Nucleus accumbens (tissue), 56 donors: ENCODE data around the gene SGSM2.

Experiments used
- DNase-seq, 56 donors: peaks; one replicate each; lab custom pipeline; 2025; lab: John Stamatoyannopoulos, UW

The SGSM2 gene

DNA sequence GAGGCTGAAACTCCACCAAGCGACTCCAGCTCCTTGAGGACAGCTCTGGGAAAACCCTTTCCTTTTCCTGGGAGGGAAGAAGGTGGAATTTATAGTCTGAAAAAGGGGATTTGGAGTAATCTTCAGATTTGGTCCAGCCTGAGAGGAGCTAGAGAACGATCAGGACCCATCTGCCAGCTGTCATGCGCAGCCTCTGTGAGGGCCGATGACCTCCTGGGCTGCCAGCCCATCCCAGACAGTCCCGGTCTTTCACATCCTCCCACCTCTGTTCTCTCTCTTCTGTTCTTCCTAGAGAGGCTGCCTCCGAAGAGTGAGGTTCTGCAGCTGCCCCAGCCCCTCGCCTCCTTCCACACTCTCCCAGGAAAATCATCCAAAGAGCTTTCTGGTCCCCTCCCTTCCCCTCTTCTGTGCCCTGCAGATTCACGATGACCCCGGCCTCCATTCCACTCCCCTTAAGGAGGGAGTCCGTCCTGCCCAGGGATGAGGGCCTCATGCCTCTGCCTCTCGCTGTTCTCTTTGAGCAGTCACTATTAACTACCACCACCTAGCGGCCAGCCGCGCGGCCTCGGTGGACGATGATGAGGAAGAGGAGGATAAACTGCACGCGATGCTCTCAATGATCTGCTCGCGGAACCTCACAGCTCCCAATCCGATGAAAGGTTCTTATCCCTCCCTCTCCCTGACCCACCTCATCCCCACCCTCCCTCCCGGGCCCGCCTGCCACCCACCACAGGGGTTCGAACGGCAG, 29.6 kb downstream of the SGSM2 start:
- peak in 4 of 56 donors; percentile 12 to 38 (median 16) for DNase-seq

DNA sequence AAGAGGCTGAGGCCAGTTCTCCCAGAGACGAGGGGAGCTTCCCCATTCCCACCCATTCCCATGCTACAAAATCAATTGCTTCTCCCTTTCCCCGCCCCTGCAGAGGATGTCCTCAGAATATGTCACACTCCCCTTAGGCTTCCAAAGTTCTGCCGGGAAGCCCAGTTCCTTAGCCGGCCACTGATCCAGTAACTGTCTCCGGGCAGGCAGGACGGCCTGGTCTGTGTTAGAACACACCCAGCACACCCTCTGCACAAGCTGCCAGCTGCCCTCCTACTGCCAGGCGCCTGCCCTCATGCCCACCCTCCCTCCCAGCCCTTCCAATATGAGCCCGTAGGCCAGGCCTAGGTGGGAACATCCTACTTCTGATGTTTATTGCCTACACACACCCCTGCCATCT, 31.1 kb downstream of the SGSM2 start:
- DNase-seq, result no peak

DNA sequence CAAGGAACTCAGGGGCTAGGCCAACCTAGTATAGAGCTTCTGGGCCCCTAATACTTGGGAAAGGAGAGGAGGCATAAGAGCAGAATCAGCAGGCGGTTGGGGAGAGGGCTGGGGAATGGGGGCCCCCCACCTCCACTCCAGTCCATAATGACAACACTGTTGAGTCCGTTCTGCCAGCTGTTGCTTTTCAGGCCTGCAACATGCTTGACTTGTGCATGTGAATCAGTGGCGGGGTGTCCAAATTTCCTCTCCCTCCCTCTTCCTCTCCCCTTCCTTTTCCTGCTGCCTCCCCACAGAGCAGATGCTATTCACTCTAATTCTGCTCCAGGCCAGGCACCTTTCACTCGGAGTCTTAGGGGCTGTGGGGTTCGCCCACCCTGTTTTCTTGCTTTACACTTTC, 31.7 kb downstream of the SGSM2 start:
- no peak for DNase-seq

DNA sequence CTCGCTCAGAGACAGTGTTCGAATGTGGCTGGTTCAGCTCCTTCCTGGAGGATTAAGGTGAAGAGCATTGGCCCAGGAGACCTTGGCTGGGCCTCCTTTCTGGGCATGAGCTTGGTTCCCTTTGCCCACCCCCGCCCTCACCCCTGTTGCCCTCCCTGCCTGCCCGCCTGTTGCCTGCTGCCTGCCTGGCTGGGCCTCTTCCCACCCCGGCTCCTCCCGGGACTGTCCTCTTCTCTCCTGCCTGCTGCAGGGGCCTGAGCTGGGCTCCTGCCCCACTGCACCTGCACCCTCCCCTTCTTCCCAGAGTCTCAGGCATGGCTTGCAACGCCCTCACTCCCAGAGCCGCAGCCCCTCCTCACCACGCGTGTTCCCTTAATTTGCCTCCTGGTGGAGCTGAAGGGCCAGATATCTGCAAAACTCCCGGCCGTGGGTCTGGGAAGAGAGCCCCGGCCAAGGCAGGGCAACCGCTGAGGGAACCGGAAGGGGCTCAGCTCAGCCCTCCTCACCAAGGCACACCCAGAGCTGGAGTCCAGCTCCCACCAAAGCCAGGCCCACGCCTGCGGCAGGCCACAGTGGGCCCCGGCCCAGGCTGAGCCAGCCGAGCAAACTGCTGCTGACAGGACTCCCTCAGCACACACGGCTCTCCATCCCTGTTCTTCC, 32.4 kb downstream of the SGSM2 start:
- DNase-seq, result no peak

DNA sequence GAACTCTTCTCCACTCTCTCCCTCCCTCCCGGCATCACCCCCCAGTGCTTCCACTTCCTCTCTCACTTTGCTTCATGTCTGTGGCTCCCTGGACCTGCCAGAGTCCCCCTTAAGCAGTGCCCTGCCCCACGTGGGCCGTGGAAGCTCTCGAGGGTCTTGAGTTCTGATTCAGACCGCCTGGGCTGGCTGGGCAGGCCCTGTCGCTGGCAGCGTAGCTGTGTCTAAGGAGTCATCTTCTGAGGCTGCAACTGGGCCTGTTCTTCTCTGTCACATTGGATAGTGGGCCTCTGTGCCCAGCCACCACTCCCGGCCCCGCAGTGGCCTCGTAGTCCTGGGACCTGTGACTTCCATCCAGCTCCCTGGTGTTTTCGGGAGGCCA, 32.9 kb downstream of the SGSM2 start:
- DNase-seq, result no peak

DNA sequence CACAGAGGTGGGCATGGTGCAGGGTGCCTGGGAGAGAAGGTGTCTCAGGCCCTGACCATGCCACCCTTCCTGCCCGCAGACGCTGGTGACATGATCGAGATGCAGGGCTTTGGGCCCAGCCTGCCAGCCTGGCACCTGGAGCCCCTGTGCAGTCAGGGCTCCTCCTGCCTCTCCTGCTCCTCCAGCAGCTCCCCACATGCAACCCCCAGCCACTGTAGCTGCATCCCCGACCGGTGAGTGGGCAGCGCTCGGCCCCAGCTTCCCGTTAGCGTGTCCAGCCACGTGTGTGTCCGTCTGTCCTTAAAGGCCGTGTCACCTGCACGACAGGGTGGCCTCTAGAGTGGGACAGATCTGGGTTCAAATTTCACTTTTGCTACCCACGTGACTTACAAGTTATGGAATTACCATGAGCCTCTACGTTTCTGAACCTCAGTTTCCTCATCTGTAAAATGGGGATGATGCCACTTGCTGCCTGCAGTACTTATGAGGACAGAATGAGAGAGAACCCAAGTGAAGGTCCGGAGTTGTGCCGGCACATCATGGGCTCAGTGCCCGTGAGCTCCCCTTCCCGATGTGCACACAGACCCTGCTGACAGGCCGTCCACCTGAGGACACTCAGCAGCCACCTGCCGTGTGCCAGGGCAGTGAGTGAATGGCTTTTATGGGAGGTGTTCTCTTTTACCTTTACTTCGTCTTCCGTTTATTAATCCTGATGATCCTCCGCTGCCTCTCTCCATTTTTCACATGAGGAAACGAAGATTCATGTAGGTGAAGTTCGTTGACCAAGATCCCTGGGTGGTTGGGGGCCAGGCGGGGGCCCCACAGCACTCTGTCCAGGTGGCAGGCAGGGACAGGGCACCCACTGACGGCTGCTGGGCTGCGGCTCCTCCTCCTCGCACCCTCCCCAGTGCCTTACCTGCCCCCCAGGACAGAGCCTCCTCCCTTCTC, 34.2 kb downstream of the SGSM2 start:
- no peak for DNase-seq

DNA sequence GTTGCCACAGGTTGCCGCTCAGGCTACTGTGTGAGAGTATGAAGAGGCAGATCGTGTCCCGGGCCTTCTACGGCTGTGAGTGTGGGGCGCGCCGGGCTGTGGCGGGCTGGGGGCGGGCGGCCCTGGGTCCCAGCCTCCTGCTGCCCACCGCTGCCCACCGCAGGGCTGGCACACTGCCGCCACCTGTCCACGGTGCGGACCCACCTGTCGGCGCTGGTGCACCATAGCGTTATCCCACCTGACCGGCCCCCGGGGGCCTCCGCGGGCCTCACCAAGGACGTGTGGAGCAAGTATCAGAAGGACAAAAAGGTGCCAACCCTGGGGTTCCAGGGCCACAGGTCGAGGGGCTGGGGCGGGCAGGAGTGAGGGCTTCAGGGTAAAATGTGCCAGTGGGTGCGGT, 34.9 kb downstream of the SGSM2 start:
- no peak for DNase-seq

DNA sequence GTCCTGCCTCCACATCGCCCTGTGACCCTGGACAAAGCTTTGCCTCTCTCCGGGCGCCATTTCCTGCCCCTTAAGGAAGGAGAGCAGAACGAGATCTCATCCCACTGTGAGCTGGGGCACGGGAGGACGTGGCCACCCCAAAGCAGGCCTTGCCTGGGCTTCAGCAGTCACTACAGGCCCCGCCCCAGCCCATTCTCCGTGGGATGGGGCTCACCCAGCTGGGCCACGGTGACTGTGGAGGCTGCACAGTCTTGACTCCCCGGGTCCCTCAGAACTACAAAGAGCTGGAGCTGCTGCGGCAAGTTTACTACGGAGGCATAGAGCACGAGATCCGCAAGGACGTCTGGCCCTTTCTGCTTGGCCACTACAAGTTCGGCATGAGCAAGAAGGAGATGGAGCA, 35.4 kb downstream of the SGSM2 start:
- DNase-seq, result no peak

DNA sequence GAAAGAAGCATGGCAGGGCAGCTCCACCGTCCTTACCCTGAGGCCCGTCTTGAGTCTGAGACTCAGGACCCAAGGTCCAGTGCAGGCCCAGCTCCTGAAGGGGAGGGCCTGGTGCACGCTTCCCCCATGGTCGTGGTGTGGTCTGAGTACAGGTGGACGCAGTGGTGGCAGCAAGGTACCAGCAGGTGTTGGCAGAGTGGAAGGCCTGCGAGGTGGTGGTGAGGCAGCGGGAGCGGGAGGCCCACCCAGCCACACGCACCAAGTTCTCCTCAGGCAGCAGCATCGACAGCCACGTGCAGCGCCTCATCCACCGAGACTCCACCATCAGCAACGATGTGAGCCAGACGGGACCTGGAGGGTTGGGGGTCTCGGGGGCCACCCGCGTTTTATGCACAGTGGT, 35.9 kb downstream of the SGSM2 start:
- no peak for DNase-seq

DNA sequence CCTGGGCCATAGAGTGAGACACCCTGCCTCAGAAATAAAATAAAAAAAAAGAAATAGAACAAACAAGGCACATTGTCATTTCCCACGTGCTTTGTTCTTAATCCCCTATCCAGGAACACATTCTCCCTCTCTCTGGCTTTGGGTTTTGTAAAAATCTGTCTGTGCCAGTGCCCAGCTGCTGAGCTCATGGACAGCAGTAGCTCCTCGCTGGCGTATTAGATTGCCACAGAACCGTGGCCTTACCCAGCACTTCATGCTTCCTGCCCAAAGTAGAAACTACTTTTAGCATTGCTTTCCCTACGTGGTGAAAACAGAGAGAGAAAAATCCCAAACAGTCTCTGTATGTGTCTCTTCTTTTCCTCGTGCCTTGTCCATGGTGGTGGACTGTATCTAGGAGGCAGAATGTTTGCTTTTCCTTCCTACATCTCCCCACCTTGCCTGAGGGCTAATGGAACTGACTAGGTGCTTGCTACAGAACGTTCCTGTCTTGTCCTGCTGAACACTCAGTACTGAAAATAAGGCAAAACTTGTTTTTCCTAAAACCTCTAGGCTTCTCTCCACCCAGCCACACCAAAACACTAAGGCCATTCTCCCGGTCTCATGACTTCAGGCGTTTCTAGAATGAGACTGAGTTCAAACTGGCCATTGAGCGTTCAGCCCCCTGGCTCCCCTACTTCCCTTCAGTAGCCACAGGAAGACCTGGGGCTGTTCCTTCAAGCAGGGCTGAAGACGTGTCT, 37.4 kb downstream of the SGSM2 start:
- no peak for DNase-seq

DNA sequence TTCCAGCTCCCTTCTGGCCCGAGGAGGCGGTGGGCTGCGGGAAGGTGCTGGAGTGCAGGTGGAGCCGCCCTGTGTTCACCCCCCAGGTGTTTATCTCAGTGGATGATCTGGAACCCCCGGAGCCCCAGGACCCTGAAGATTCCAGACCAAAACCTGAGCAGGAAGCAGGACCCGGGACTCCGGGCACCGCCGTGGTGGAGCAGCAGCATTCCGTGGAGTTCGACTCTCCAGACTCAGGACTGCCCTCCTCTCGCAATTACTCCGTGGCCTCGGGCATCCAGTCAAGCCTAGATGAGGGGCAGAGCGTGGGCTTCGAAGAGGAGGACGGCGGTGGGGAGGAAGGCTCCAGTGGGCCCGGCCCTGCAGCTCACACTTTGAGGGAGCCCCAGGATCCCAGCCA, 38.1 kb downstream of the SGSM2 start:
- no peak for DNase-seq

DNA sequence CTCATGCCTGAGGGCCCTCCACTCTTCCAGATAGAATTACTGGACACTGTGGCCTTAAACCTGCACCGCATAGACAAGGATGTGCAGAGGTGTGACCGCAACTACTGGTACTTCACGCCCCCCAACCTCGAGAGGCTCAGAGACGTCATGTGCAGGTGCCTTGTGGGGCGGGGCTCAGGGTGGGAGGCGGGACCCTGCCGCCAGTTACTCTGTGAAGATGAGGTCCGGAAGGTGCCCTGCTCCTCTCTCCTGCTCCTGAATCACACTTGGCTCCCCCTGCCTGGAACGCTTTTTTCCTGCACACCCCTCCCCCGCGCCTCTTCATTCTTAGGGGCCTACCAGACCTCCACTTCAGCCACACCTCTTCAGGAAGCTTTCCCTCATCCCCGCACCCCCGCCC, 38.8 kb downstream of the SGSM2 start:
- no peak for DNase-seq

DNA sequence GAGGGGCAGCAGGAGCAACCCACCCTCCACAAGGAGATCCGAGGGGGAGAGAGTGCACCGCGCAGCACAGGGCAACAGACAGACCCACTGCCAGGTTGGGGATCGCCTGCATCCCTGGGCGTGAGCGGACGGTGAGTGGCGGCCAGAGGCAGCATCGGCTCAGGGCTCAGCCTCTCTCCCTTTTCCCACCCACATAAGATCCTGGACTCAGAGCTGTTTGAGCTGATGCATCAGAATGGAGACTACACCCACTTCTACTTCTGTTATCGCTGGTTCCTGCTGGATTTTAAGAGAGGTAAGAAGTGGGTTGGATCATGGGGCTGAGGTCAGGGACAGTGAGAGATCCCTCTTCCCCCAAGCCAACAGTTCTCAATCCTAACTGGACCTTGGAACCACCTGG, 40.4 kb downstream of the SGSM2 start:
- DNase-seq, result peak in 5 of 56 donors; percentile 10 to 40 (median 16)

DNA sequence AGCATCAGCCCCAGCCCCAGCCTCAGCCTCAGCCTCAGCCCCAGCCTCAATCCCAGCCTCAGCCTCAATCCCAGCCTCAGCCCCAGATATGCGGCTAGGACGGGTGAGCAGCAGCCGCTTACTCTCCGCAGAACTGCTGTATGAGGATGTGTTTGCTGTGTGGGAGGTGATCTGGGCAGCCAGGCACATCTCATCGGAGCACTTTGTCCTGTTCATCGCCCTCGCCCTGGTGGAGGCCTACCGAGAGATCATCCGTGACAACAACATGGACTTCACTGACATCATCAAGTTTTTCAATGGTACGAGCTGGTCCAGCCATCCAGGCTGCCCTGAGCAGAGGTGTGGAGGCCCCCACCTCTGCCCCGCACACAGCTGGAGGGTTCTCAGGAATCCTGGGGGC, 41.6 kb downstream of the SGSM2 start:
- no peak for DNase-seq

DNA sequence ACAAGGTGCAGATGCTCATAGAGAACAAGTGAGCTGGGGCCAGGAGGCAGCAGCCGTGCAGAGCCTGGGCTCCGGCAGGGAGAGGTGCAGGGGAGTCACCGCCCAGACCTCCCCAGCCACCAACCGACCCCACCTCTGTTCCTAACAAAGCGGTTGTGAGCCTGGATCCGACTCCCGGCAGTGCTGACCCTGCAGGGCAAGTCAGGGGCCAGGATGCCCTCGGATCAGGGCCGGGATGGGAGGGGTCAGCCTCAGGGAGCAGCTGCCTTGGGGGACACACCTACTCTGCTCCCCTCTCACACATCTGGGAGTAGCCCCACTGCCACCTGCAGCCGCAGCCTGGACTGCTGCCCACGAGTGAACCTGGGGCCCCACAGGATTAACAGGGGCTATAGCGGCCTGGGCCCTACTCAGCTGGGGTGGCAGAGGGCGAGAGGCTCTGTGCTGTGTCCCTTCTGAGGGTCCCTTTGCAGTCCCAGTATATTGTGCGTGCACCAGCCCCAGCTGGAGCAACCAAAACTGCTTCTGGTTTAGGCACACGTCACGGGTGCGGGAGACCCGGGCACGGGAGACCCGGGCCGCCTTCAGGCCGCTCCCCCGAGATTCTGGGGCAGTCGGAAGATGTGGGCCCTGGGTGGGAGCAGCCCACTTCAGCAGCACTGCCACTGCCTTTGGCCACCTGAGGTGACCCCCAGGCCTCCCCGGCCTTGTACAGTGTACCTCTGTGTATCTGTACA, 42.4 kb downstream of the SGSM2 start:
- no peak for DNase-seq

DNA sequence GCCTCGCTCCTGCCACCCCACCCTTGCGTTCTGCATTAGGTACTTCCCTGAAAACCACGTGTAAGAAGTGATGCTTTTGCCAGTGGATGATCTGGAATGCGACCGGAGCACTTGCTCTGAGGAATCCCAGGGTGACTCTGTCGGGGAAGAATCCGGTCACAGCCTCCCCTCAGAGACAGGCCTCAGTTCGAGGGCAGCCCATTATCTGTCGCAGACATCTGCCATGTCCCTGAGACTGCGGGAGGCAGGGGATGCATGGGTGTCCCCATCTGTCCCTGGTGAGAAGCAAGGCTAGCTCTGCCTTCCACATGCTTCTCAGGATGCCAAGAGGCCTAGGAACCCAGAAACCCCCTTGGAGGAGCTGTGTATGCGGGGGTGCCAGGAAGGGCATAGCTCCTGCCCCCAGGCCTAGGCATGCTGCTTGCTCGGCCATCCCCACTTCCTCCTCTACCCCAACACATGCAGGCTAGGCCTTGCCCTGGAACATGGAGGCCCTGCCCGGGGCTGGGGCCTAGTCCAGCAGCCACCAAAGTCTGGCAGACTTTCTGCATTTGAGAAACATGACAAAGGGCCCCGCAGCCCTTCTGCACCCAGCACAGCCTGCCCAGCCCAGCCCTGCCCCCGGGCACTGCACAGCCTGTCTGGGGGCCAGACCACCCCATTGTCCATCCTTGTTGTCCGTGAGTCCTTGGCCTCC, 43.1 kb downstream of the SGSM2 start:
- peak in 1 of 56 donors; percentile 13 for DNase-seq

DNA sequence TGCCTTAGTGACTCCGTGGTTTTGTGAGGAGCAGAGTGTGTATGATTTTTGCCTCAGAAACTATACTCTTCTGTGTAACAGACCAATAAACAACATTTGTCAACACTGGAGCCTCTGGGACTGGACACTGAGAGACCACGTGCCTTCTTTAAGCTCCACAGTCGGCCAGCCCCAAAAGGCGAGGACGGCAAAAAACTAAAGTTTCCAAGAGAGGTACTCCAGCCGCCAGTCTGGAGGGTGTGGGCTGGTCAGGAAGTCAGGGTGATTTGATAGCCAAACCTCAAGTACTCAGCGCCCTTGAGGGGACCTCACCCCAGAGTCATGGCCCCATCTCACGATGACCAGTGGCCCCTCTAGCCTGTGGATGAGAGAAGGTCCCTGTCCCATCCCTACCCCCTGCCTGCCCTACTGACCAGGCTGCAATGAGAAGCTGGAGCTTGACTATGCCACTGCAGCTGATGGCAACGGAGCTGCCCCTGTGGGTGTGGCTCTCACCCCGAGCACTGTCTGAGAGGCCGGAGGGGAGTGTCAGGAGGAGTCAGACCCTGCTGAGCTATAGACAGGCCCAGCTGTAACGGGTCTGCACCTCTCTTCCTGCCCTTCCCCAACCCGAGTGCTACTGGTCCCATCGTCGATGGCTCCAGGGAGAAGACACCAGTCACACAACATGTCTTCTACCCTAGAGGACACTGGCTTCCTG, 43.8 kb downstream of the SGSM2 start:
- no peak for DNase-seq

DNA sequence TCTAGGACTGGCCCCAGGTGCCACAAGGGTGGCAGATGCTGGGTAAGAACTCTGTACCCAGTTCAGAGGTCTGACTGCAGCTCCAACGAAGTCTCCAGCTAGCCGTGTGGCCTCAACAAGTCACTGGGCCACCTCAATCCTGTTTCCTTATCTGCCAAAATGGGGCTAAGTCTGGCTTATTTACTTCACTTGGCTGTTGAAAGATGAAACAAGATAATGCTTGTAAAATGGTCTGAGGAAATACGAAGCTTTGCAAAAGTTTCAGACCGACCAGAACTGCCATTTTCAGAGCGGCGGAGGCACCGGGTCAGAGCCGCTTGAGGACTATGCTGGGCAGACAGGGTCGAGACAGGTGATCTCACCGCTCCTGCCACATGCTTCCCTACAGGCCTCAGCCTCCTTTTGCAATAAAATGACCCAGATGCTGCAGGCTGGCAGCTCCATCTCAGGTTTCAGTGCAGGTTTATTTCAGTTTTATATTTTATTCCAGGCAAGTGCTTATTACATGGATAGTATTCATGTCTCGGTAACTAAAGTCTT, 46.4 kb downstream of the SGSM2 start:
- DNase-seq, result no peak
